Stimulated activated CD8-positive, alpha-beta memory T cell treated with anti-CD3 and anti-CD28 coated beads, Interleukin-12 subunit alpha, Interleukin-12 subunit beta, amount 100 ng/mL, for 24 hours (primary cell): ENCODE measurements around the gene SDC3.

Experiments used
- DNase-seq: peaks from one replicate; pipeline ENCODE4 v3.0.0-alpha.2; 2020; ENCODE audit errors: extremely low read depth

The SDC3 gene

GRCh38 chr1:30904962-30905335 is 3.6 kb downstream of the SDC3 start:
- DNase-seq, result no peak

- no peak for DNase-seq
These were observed 4.2 kb downstream of the SDC3 start for GRCh38 chr1:30904191-30904961.

DNA sequence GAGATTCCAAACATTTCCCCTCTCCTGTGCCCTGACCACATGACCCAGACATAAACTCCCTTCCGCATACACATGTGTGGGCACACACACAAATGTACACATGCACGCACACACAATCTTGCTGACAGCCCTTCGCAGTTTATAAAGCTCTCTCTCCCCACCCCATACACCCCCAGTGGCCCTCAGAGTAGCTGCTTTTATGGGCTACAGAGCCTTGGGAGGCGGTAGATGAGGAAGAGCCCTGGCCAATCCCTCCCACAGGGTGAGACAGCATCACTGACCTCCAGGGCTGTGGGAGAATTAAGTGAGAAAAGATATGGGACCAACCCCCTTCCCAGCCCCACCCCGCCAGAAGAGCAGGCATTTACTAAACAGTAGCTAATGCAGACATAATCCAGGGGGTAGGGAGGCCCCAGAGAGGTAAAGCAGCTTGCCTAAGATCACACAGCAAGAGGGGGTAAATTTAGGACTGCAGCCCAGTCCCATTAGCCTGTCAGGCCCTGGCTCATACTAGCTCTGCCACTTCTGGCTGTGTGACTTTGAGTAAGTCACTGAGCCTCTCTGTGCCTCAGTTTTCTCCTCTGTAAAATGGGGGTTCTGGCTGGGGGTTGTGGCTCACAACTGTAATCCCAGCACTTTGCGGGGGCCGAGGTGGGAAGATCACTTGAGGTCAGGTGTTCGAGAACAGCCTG is 5.1 kb downstream of the SDC3 start:
- DNase-seq, result no peak

GRCh38 chr1:30902593-30903290 is 5.8 kb downstream of the SDC3 start:
- no peak for DNase-seq

GRCh38 chr1:30901798-30902581 is 6.6 kb downstream of the SDC3 start:
- DNase-seq, result no peak

DNA sequence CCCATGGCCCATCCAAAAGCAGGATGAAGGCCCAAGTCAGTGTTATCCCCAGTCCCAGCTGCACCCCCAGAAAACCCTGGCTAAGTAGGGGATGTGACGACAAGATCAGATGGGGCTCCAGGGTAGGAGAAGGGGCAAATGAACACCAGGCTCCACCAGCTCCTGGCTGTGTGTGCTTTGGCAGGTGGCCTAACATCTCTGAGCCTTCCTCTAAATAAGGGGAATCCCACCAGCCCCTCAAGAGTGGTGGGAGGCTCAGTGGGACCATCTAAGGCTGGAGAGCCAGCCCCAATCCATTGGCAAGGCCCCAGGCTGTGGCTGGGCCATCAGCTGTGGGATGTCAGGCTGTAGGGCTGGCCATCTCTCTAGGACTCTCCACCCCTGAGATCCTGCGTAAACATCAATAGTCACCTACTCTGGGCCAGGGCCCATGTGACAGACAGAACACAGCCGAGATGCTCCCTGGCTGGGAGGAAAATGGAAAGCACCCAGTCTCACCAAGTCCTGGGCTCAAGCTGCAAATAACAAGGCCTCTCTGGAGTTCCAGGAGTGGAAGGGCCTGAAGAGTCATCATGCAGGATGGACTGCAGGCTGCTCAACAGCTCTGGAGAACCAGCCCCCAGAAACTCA is 7.5 kb downstream of the SDC3 start:
- no peak for DNase-seq

- DNase-seq, result no peak
These were observed 8.1 kb downstream of the SDC3 start for GRCh38 chr1:30900486-30900885.

GRCh38 chr1:30899577-30900389 is 8.8 kb downstream of the SDC3 start:
- DNase-seq, result no peak

DNA sequence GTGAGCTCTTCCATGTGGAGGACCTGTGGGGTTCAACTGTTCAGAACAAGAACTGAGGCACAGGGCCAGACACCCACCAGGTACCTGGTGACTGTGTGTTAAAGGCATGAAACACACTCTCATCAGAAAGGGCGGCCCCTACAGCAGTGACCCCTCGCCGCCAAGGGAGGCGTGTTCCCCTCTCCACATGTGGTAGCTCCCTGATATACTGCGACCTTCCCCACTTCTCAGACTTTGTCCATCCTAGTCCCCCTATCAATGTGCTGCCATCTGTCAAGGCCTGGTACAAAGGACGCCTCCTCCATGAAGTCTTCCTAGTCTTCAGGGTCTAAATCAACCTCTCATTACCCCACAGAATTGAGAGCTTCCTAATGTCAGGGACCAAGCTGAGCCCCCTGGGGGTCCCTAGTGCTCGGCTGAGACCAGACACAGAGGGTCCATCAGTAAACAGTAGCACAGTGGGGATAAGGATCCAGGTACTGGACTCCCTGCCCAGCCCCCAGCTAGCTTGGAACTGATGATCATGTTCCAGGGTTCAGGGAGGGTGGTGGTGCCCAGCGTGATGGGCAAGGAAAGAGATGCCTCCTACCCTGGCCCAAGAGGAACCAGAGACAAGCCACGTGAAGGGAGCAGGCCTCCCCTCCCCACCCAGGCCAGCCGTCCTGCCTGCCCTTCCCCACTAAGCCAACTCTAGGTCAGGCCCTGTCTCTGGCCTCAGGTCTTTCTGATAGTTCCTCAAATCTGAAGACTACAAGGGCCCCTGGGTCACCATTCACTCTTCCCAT is 10.3 kb downstream of the SDC3 start:
- DNase-seq, result no peak

GRCh38 chr1:30896905-30897304 is 11.7 kb downstream of the SDC3 start:
- DNase-seq, result no peak

- no peak for DNase-seq
These were observed 12.5 kb downstream of the SDC3 start for GRCh38 chr1:30895944-30896660.

- DNase-seq, result no peak
These were observed 13.1 kb downstream of the SDC3 start for GRCh38 chr1:30895382-30895943.

DNA sequence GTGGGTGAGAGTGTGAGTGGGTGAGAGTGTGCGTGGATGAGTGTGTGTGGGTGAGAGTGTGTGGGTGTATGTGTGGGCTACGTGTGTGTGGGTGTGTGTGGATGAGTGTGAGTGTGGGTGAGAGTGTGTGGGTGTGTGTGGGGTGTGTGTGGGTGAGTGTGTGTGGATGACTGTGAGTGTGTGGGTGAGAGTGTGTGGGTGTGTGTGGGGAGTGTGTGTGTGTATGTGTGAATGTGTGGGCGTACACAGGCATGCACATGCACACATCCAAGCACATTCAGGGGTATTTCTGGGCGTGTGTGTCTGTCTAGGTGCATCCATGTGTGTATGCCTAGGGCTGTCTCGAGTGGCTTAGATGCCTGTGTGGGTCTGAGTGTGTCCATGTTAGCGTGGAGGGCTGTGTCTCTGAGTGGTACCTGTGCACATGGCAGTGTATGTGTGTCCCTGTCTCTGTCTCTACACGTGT is 14.0 kb downstream of the SDC3 start:
- no peak for DNase-seq

- DNase-seq, result no peak
These were observed 14.6 kb downstream of the SDC3 start for GRCh38 chr1:30893776-30894507.

GRCh38 chr1:30892671-30893073 is 15.9 kb downstream of the SDC3 start:
- DNase-seq, result no peak

- no peak for DNase-seq
These were observed 17.4 kb downstream of the SDC3 start for GRCh38 chr1:30891227-30891552.

- DNase-seq, result no peak
These were observed 17.9 kb downstream of the SDC3 start for GRCh38 chr1:30890502-30891226.

- no peak for DNase-seq
These were observed 19.0 kb downstream of the SDC3 start for GRCh38 chr1:30889511-30889910.
